HPDE6-E6E7 (cell line): Measurements from ENCODE around the gene MDFI.

Experiments used
- DNase-seq: peaks from one replicate; pipeline ENCODE4 v3.0.0; 2011; ENCODE audit warnings: missing footprints; ENCODE audit errors: extremely low spot score

Gene MDFI

DNA sequence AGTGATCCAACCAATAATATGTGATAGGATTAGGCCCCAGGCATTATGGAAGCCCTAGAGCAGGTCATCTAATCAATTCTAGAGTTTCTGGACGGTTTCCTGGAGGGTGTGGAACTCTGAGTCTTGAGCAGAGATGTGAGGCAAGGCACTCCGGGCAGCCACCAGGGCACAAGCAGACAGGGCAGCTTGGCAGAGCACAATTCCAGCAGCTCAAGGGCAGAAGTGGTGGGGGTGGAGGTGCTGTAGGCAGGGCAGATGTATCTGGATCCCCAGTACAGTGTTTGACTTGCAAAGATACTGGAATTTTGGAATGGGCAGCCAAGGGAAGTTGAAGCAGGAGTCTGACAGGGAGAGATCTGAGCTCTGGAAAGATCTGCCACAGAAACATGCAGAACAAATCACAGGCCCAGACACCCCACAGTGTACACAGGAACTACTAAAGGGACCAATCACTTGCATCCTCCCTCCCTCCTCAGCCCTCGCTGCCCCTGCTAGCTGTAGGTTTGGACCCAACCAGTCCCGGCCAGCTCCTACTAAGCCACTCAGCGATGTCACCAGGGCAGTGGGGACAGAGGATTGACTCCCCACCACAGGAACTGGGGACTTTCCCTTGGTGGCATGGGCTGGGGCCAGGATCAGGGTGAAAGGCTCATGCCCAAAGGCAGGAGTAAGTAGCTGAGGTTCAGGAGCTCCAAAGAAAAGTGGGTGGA is 50.1 kb downstream of the MDFI start:
- DNase-seq = no peak

DNA sequence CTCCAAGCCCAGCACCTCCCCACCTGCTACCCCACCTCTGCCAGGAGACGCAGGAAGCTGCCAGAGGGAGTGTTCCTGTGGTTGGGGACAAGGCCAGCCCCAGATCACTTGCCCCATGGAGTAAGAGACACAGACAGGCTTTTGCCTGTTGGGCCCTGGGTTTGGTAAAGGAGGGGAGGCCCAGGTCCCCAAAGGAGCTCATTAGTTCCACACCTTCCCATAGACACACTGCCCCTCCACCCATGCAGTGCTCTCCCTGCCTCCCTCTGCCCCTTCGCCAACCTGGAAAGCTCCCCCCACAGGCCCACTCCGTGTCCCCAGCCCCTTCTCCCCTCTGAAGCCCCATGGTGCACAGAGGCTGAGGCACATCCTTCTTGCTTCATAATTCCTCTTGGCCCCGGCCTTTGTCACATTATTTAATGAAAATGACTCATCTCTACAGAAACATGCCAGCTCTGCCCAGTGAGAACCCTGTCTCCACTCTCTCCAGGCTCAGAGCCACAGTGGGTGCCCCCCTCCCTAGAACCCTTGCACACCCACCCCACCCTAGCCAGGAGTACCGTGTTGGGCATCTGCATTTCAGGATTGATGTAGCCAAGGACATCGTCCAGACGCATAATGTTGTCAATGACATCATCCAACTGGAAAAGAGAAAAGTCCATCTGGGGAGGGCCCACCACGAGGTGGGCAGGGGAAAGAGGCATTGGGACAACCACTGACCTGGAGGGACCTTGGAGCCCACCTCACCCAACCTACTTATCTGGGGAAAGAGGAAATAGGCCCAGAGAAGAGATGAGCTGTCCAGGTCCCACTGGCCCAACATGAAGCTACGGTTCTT is 51.1 kb downstream of the MDFI start:
- no peak for DNase-seq

DNA sequence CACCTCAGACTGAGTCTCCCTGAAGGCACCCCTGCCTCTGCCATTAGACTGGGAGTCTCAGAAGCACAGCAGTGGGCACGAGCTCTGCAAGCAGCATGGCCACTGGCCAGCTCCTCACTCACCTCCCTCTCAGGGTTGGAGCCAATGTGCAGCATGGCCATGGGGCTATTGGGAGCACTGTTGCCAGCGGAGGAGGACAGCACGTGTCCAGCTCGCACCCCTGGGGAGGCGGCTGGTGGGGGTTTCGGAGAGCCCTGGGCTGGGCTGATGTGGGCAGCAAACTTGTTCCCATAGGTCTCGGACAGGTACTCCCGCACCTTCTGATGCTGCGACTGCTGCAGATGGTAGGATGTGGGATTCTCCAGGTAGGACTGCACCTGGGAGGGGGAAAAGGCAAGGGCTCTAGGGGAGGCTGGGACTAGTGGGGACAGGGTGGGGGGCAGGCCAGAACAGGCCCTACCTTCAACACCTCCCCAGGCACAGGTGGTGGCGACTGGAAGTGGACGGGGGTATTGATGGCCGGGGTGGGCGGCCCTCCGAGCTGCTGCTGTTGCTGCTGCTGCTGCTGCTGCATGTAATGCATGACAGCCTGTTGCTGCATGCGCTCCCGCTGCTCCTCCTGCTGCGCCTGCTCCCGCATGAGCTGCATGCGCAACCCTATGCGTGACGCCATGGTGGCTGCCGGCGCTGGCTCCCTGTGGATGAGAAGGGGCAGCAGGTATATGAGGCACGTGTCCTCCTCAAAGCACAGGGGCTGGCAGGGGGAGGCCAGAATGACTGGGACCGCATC is 52.5 kb downstream of the MDFI start:
- no peak for DNase-seq

DNA sequence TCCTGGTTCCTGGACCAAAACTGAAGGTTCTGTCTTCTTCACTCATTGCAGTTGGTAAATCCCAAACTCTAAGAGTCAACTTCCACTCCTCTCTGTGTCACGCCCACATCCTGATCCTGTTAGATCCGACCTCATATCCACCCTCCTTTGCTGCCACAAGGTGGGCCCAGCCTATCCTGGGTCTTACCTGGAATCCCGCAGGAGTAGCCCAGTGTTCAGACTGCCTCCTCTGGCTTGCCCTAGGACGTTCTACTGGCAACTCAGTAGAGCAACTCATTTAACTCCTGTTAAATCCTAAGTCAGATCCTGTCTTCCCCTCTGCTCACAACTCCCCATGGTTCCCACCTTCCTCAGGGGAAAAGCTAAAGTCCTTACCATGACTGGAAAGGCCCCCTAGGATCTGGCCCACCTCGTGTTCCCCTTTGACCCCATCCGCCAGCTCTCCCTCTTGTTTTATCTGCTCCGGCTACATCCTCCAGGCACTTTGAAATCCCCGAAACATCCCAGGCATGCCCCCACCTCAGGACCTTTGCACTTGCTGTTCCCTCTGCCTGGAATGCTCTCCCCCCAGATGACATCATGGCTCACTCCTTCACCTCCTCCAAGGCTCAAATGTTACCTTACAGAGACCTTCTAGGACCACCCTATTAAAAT is 53.3 kb downstream of the MDFI start:
- no peak for DNase-seq

DNA sequence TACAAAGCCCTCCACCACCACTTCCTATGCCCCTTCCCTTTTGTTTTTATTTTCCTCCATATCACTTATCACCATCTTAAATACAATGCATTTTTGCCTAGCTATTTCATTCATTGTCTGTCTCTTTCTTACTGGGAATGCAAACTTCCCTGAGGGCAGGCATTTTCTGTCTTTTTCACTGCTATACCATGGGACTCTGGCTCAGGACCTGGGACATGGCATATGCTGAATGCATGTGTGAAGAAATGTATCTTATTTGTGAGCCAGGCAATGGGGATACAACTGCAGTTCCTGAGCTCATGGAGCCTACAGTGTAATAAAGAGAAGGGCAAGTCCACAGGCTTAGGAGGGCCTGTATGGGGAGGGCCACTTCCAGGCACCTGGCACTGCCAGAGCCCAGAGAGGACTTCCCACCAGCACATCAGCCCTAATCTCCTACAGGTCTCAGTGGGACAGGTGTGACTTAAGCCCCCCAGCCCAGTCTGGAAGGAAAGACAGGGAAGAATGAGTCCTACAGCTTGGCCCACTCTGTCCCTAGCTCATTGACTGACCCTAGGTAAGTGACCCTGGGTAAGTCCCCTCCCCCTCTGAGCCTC is 53.9 kb downstream of the MDFI start:
- no peak for DNase-seq

DNA sequence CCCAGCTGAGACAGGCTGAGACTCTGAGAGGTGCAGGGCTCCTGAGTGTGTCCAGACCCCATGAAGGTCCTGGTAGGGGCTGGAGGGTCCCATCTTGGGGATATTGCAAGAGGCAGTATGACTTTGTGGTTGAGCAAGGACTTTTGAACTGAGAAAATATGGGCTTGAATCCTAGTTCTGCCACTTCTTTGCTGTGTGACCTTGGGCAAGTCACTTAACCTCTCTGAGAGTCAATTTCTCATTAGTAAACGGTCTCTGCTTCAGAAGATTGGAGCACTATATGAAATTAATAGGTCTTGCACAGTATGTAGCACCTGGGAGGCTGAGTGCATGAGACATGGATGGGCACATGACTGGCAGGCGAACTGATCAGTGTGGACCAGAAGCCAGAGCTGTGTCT is 54.5 kb downstream of the MDFI start:
- no peak for DNase-seq

DNA sequence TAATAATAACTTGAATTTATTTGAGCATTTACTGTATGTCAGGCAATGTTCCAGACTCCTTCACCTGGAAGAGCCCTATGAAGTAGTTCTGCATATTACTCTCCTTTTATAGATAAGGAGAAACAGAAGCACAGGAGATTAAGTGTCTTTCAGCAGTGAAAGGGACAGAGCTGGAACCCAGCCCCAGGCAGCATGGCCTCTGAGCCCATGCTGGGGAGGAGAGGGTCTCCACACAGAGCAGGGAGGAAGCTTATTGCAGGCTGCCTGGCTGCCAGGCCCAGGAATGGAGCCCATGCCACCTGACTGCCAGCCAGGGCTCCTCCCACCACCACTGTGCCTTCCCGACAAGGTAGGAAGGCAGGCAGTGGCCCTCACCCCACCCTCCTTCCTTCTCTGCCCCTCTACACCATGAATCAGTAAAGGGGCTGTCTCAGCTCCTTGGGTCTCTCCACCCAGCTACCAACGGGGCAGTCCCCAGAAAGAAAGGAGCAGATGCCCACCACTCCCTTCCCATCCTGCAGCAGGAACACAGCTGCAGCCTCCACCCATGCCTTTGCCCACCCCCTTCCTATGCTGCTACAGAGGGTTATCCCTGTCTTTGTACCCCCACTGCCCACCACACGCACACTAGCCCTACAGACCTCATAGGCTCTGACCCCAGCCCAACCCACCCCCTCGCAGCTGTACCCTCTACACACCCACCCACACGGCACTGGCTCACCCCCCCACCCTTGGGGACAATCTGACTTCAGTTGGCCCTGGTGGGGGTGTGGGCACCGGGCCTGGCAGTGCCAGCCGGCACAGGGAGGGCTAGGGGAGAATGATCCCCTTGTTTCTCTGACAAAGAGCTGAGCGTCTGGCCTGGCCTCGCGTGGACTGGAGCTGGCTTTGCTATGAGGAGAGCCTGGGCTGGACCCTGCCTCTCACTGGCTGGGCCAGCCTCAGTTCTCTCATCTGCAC is 55.3 kb downstream of the MDFI start:
- no peak for DNase-seq

DNA sequence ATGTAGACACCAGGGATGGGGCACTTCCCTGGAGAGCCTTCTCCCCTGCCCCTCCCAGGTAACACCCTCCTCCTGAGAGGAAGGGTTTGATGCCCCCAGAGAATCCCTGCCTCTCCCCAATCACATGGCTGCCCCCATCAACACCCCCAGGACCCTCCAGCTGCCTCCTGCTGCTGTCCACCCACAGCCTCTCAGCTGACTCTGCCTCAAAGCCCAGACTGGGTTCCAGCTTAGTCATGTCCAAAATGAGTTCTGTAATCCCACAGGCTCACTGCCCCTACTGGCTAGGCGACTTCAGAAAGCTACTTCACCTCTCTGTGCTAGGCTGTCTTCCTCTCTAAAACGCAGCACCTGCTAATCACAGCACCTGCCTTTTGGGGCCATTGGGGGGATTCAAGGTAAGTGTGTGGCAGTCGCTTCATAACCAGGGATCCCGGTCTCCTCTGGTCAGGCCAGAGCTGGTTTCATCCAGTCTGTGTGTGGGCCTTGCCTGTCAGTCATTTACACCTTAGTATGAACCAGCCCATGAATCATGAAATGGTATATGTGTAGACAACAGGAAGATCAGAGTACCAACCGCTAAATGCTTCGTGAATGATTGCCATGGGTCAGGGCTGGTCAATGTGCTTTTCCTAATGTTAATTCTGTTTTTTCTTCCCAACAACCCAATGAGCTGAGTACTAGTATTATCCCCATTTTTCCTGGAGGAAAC is 56.7 kb downstream of the MDFI start:
- DNase-seq = no peak

DNA sequence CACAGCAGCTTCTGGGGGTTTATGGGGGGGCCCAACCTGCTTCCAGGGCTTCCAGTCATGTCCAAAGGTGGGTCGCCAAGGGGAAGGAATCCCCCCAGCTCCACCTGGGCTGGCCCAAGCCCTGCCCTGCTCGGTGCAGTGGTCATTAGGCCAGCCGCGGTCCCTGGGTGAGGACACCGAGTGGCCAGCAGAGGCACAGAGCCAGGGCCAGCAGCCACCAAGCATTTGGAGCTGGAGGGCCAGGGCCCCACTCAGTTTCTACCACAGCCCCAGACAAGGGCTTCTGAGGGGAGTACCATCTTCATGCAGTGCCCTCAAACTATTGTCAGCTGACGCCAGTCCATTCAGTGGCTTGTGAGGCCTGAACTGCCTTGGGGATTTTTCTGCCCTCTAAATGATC is 57.6 kb downstream of the MDFI start:
- no peak for DNase-seq

DNA sequence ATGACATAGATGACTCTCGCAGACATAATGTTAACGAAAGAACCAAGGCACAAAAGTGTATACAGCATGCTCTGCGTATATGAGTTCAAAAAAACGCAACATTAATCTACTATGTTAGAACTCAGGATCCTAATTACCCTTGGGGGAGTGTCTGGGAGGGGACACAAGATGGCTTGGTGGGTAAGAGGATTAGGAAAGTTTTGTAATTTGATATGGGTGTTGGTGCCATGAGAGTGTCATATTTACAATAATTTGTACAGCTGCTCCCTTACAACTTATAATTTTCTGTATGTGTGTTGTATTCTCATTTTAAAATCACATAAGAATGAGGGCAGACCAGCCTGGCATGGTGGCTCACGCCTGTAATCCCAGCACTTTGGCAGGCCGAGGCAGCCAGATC is 58.5 kb downstream of the MDFI start:
- DNase-seq = no peak

DNA sequence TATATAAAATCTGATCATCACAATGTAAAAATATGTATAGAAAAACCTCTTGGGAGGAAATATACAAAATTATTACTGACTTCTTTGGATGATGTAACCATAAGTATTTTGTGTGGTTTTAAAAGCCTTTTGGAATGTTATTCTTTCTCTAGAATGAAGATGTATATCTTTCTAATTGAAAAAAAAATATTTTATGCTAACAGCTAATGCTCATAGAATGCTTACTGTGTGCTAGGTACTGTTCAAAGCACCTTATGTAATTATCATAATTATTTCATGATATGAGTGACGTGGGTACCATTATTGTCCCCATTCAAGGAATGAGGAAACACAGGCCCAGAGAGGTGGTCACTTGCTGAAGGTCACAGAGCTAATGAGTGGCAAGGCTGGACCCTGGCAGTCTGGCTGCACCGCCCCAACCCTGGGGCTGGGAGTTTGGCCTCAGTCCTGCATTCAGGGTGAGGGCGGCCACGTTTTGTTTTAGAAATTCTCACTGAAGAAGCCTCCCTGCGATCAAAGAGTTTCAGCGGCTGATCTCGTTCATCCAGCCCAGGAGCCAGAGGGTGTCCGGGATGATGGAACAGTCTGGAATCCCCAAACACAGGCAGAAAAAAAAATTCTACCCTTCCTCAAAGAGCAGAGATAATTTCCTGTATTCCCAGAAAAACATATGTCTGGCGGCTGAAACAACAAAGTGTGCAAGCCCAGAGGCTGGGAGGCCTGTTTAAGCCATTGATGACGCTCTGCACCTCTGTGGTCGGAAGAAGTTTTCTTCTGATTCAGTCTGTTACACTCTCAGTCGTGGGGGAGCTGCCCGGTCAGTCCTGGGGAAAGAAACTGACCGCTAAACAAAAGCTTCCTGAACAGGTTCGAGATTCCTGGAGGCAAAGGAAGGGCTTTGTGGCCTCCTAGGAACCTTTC is 59.9 kb downstream of the MDFI start:
- DNase-seq = no peak

DNA sequence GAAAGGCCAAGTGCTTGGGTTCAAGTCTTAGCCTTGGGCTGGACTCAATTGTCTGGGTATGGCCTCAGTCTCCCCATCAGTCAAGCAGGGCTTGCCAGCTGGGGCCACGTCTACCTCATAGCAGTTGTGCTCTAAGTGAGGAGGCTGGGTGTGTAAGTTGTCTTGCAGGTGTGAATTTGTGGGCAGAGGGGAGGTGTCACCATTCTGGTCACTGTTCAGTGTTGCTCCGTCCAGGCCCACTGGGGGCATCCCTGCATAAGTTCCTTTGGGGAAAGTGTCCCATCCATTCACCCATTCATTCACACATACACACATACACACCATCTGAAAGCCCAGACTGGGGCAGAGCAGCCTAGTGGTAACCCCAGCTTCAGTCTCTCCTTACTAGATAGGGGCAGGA is 60.8 kb downstream of the MDFI start:
- no peak for DNase-seq

DNA sequence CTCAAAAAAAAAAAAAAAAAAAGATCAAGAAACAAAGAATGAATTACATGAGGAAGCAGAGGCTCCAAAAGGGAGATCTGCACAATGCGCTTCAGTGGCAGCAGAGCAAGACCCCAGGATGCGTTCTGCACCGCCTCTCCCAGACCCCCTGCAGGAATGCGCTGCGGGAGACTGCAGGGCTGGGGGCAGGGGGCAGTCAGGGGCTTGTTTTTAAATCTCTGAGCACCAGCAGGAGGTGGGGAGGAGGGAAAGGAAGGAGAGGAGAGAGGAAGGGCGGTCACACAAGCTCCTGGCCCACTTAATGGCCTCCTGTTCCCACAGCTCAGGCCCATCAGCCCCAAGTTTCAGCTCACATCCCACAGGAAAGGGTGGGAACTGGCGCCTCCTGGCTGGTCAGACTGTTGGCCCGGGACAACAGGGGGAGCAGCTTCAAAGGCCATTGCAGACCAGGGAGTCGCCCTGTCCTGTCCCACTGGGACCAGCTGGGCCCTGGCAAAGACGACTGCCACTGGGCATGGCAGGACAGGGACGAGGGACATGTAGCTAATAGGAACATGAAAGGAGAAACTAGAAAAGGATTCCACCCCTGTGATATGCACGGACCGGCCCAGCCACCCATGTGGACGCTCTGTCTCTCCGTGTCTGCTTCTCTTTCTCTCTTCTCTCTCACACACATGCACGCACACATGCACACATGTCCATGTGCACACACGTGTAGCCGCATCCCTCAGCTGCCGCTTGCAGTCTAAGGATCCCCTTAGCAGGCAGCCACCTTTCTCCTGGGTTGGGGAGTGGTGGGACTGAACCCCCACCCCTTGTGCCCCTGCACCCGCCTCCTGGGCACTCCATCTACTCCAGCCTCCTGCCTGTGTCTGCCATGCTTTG is 62.4 kb downstream of the MDFI start:
- no peak for DNase-seq

DNA sequence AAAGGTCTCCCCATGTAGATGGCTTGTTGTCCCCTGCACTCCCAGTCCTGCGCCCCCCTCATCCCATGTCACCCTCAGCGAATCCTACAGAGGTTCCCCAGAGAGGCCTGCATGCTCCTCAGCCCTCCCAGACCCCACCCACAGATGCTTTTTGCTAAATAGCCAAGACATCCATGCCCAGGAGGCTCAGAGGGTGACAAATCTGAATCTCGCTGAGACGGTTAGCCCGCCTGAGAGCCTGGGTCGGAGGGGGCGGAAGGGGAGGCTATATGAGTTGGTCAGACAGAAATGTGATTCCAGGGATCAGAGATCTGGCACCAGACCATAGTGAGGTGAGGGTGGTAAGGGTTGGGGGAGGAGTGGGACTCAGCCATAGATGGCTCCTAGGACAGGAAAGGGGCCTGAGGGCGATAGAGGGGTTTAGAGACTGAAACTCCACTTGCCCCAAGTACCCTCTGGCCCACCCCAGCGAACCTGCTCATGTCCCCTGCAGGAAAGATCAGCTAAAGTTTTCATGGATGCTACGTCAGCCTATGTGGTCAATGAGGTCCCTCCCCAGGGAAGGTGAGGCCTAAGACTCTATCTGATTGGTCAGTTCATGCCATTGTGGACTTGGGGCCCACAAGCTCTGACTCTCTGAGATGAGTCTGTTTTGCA is 63.9 kb downstream of the MDFI start:
- no peak for DNase-seq

DNA sequence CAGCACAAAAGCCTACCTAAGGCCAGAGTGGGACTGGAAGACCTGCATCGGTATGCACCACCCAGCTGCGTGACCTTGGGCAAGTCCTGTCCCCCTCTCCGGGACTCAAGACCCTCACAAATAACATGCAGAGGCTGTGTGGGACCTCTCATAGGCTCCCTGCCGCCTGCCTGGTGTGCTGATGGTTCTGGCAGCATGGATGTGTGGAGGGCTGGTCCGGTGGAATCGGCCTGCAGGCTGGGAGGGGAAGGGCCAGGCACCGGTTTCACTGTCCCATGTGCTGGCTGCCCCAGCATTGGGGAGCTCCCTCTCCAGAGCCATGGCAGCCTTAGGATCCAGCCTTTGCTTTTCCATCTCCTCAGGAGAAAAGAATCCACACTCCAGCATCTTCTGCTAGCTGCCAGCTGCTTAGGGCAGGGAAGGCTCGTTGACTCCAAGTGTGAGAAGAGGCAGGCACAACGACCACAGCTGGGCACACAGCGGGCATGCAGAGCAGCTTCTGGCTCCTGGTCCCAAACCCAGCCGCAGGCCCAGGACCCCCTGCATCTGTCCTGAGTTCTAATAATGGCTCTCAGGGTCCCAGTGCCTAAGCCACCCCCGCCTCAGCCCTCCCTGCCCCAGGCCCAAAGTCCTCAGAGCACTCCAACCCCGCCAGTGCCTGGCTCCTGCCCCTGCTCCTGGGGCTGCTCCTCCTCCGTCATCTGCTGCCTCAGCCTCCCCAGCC is 64.7 kb downstream of the MDFI start:
- DNase-seq = no peak
